ENCODE measurements around the gene RAP1GAP2. TPM values are rescaled to one million over a fixed set of nuclear protein-coding genes. Genes with fewer than 3 reads are reported as not detected.

Gene RAP1GAP2
- total and polyA plus RNA-seq, 2 experiments from 2014 or later: 0.74 to 3.8 TPM

DNA sequence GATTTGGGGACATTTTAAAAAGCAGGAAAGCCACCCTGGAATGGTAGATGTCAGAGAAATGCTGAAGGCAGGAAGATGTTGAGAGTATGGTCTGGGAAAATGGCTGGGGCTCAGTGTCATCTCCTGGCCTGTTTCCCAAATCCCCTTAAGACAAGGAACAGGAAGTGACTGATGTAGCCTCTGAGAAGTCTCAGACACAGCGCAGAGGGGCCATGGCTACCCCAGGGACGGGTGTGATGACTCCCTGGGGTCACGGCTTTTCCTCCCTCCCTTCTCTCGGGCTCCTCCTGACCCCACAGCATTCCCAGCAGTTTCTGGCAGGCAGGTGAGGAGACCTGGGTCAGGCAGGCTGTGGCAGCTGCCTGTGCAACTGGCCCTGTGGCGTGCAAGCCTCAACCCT lies 45.4 kb downstream of the RAP1GAP2 start:
- Histone ChIP-seq H3K4me3 (no peak overlapping the region), H3K9me2 (ENCODE audit: insufficient read depth) (no peaks in the 10 kb centered on the region), H3K27me3 (replicated peaks; ENCODE audit: insufficient read depth) (no peaks in the 10 kb centered on the region), H3K4me1 (ENCODE audit: insufficient read depth) (no peaks in the 10 kb centered on the region), H3K9me3 (ENCODE audit: low read depth) (no peaks in the 10 kb centered on the region), H4K20me1 (ENCODE audit: insufficient read depth) (no peaks in the 10 kb centered on the region), H3F3A (ENCODE audit: insufficient read depth) (no peaks in the 10 kb centered on the region), H3K36me3 (ENCODE audit: low read depth) (no peaks in the 10 kb centered on the region), H3K79me2 (ENCODE audit: insufficient read depth) (no peaks in the 10 kb centered on the region), H3K9ac (no peak overlapping the region), H3K4me2 (ENCODE audit: unreplicated experiment) (no peak overlapping the region), H3K27ac (no peak overlapping the region), H2AFZ (no peak overlapping the region)
- DNase-seq: peak; percentile 41
- 51 to 60% methylated on average over 5 of the region's 5 CpGs for WGBS, 2 experiments (ENCODE audit: low coverage in 1 of 2, low lambda C conversion rate in 2 of 2, missing lambda C conversion rate in 2 of 2)
- in situ Hi-C loops (cut with MboI): no loop called here
- no peak for TF ChIP-seq EZH2phosphoT487 (IDR thresholded peaks at IDR 0.05; ENCODE audit: insufficient read depth, low read depth)
- no peak for TF ChIP-seq EZH2 (IDR thresholded peaks at IDR 0.05; ENCODE audit: insufficient read depth, poor library complexity, severe bottlenecking)

DNA sequence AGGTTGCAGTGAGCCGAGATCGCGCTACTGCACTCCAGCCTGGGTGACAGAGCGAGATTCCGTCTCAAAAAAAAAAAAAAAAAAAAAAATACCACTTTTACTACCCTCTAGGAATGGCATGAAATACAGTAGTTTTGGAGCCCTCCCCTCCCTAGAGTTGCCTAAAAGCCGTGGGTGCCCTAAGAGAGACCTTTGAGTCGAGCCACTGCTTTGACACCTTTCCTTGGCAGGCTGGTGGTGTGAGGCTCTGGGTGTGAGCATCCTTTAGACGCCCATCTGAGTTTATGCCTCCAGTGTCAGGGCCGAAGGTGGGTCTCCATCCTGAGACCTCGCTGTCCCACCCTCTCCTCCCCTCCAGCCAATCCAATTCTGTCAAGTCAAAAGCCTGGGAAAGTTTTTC lies 46.2 kb downstream of the RAP1GAP2 start:
- Histone ChIP-seq H3K4me1 (ENCODE audit: insufficient read depth) (no peaks in the 10 kb centered on the region), H3K79me2 (ENCODE audit: insufficient read depth) (no peaks in the 10 kb centered on the region), H3K27me3 (replicated peaks; ENCODE audit: insufficient read depth) (no peaks in the 10 kb centered on the region), H3F3A (ENCODE audit: insufficient read depth) (no peaks in the 10 kb centered on the region), H3K9me2 (ENCODE audit: insufficient read depth) (no peaks in the 10 kb centered on the region), H3K9ac (no peak overlapping the region), H3K4me2 (ENCODE audit: unreplicated experiment) (no peak overlapping the region), H3K4me3 (no peak overlapping the region), H3K27ac (no peak overlapping the region), H3K9me3 (ENCODE audit: low read depth) (no peaks in the 10 kb centered on the region), H3K36me3 (ENCODE audit: low read depth) (no peaks in the 10 kb centered on the region), H2AFZ (no peak overlapping the region), H4K20me1 (ENCODE audit: insufficient read depth) (no peaks in the 10 kb centered on the region)
- DNase-seq: no peak
- TF ChIP-seq EZH2 (IDR thresholded peaks at IDR 0.05; ENCODE audit: insufficient read depth, poor library complexity, severe bottlenecking) (no peak), EZH2phosphoT487 (IDR thresholded peaks at IDR 0.05; ENCODE audit: insufficient read depth, low read depth) (no peak)
- 55 to 70% methylated on average over 5 to 10 of the region's 10 CpGs for WGBS, 2 experiments (ENCODE audit: low coverage in 1 of 2, low lambda C conversion rate in 2 of 2, missing lambda C conversion rate in 2 of 2)
- in situ Hi-C loops (cut with MboI): no loop called here

DNA sequence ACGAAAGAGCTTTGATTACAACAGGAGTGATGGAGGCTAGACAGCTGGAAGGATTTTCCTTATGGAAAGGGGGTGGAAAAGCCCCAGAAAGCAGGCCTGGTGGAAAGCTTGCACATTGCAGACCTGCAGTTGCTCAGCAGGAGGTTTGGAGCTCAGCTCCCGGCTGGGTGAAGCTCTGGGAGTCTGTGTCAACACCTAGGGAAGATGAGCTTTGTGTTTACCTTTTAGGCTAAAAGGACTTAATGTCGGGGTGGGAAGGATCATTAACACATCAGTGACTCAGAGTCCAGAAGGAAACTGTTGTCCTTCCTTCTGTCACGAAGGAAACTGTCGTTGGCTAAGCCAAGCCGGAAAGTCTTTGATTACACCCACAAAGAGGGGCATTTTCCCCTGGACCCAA lies 48.2 kb downstream of the RAP1GAP2 start:
- no peaks in the 10 kb centered on the region for H3K9me3 ChIP-seq (ENCODE audit: low read depth)
- no peaks in the 10 kb centered on the region for H4K20me1 ChIP-seq (ENCODE audit: insufficient read depth)
- in situ Hi-C loops (cut with MboI): no loop called here
- no peak overlapping the region for H2AFZ ChIP-seq
- H3K27me3 ChIP-seq (replicated peaks; ENCODE audit: insufficient read depth): no peaks in the 10 kb centered on the region
- no peaks in the 10 kb centered on the region for H3K9me2 ChIP-seq (ENCODE audit: insufficient read depth)
- DNase-seq: peak; percentile 17
- no peaks in the 10 kb centered on the region for H3K79me2 ChIP-seq (ENCODE audit: insufficient read depth)
- no peak overlapping the region for H3K9ac ChIP-seq
- TF ChIP-seq EZH2phosphoT487 (IDR thresholded peaks at IDR 0.05; ENCODE audit: insufficient read depth, low read depth) (no peak), EZH2 (IDR thresholded peaks at IDR 0.05; ENCODE audit: insufficient read depth, poor library complexity, severe bottlenecking) (no peak)
- WGBS, 2 experiments (ENCODE audit: low coverage in 1 of 2, low lambda C conversion rate in 2 of 2, missing lambda C conversion rate in 2 of 2): 41 to 43% methylated on average over 6 of the region's 6 CpGs
- no peak overlapping the region for H3K4me2 ChIP-seq (ENCODE audit: unreplicated experiment)
- H3K36me3 ChIP-seq (ENCODE audit: low read depth): no peaks in the 10 kb centered on the region
- H3K4me1 ChIP-seq (ENCODE audit: insufficient read depth): no peaks in the 10 kb centered on the region
- H3F3A ChIP-seq (ENCODE audit: insufficient read depth): no peaks in the 10 kb centered on the region
- H3K27ac ChIP-seq: no peak overlapping the region
- no peak overlapping the region for H3K4me3 ChIP-seq

DNA sequence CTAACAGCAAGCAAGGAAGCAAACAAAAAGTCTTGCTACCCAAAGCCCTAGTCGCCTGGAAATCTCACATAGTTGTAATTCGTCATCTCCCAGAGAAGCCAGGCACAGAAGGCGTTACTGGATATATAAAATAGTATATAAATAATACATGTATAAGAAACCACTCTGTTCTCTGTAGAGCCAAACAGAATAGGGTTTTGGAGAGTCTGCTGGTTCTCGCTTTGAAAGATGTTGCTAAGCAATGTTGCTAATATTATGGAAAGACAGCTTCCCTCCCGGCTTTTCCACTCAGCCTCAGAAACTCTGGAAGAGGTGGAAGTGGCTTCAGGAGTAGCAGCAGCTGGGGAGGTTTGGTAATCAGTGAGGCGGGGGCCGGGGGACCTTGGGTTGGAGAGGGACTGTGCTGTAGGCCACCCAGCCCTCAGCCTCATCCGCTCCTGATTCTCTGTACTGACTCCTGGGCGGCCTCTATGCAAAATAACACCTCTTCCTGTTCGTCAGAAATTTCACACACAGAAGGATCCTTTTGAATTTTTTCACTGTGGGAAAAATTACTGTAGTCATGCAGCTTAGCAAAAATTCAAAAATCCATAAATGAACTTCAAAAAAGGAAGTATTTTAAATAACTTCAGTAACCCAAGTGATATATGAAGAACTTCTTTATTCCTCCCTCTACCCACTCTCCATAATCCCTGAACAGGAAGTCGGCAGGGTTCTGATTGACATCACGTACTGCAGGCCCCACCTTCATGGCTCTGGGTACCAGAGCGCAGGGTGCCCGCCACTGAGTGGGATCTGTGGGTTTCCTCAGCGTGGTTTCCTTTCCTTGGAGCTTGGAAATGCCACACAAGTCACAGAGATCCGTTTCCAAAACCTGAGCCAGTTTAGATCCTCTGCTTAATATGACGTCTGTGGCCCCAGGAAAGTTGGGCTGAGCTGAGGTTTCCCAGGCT lies 51.4 kb downstream of the RAP1GAP2 start:
- no peaks in the 10 kb centered on the region for H4K20me1 ChIP-seq (ENCODE audit: insufficient read depth)
- H3K4me1 ChIP-seq (ENCODE audit: insufficient read depth): no peaks in the 10 kb centered on the region
- TF ChIP-seq EZH2phosphoT487 (IDR thresholded peaks at IDR 0.05; ENCODE audit: insufficient read depth, low read depth) (no peak), EZH2 (IDR thresholded peaks at IDR 0.05; ENCODE audit: insufficient read depth, poor library complexity, severe bottlenecking) (no peak)
- no peak overlapping the region for H2AFZ ChIP-seq
- no peaks in the 10 kb centered on the region for H3K79me2 ChIP-seq (ENCODE audit: insufficient read depth)
- no peak overlapping the region for H3K4me2 ChIP-seq (ENCODE audit: unreplicated experiment)
- 70 to 72% methylated on average over 17 of the region's 17 CpGs for WGBS, 2 experiments (ENCODE audit: low coverage in 1 of 2, low lambda C conversion rate in 2 of 2, missing lambda C conversion rate in 2 of 2)
- H3K27me3 ChIP-seq (replicated peaks; ENCODE audit: insufficient read depth): no peaks in the 10 kb centered on the region
- H3K9me2 ChIP-seq (ENCODE audit: insufficient read depth): no peaks in the 10 kb centered on the region
- H3K27ac ChIP-seq: no peak overlapping the region
- H3K9ac ChIP-seq: no peak overlapping the region
- H3K9me3 ChIP-seq (ENCODE audit: low read depth): no peaks in the 10 kb centered on the region
- in situ Hi-C loops (cut with MboI): no loop called here
- DNase-seq: no peak
- H3K36me3 ChIP-seq (ENCODE audit: low read depth): no peaks in the 10 kb centered on the region
- H3K4me3 ChIP-seq: no peak overlapping the region
- H3F3A ChIP-seq (ENCODE audit: insufficient read depth): 0 out of 2 replicates have a peak, but pooled peaks cover 4% of the 10 kb centered on the region
